Activated T-cell treated with anti-CD3 and anti-CD28 coated beads for 1 hour (primary cell): Measurements from ENCODE around the gene SVOPL.
A peak's percentile ranks its signal among the peaks of the same experiment; 100 is the strongest.
"Not testable (repeated sequence)": the region's sequence is repeated elsewhere in the genome, so short reads cannot be mapped to it uniquely, and the experiment has no call there.

ENCODE experiments used
- DNase-seq: peaks from one replicate; pipeline ENCODE4 v3.0.0-alpha.2; 2020; ENCODE audit warnings: low read depth

Gene SVOPL, protein sequence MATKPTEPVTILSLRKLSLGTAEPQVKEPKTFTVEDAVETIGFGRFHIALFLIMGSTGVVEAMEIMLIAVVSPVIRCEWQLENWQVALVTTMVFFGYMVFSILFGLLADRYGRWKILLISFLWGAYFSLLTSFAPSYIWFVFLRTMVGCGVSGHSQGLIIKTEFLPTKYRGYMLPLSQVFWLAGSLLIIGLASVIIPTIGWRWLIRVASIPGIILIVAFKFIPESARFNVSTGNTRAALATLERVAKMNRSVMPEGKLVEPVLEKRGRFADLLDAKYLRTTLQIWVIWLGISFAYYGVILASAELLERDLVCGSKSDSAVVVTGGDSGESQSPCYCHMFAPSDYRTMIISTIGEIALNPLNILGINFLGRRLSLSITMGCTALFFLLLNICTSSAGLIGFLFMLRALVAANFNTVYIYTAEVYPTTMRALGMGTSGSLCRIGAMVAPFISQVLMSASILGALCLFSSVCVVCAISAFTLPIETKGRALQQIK

GRCh38 chr7:138700857-138701536, at the start of gene SVOPL:
SVOPL (minus strand) TSS chr7:138701362; CDS start chr7:138679045, 22,317 bp downstream.
- no peak for DNase-seq

- no peak for DNase-seq
Observed at GRCh38 chr7:138750473-138750872, 49.3 kb upstream of the SVOPL start.

GRCh38 chr7:138749960-138750359, 48.8 kb upstream of the SVOPL start:
- no peak for DNase-seq

DNA sequence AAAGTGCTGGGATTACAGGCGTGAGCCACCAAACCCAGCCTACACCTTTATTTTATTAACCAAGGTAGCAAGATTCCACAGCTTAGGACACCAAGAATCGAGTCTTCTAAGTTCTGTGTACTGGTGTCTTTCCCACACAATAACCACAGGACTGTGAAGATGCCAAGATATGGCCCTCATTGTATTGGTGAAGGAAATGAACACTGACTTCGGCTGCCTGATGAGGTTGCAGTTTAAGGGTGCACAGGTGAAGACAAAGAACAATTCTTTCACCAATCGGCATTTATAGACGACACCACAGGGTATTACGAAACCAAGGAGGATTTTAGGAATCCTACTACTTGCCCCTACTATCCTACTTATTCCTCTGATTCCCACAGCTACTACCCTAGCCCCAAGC, 47.5 kb upstream of the SVOPL start:
- DNase-seq = no peak

GRCh38 chr7:138746073-138746472, 44.9 kb upstream of the SVOPL start:
- no peak for DNase-seq

- no peak for DNase-seq
Observed at GRCh38 chr7:138745189-138745588, 44.0 kb upstream of the SVOPL start.

- no peak for DNase-seq
Observed at GRCh38 chr7:138741453-138741735, 40.2 kb upstream of the SVOPL start.

DNA sequence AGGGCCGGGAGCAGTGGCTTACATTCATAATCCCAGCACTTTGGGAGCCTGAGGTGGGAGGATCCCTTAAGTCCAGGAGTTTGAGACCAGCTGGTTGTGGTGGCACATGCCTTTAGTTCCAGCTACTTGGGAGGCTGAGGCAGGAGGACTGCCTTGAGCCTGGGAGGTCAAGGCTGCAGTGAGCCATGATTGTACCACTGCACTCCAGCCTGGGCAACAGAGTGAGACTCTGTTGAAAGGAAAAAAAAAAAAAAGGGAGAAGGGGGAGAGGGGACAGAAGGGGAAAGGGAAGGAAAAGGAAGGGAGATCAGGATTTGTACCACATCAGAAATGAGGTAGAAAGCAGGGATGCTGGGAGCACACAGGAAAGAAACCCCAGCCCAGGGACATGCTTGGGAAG, 38.7 kb upstream of the SVOPL start:
- no peak for DNase-seq

GRCh38 chr7:138738551-138739335, 37.6 kb upstream of the SVOPL start:
- DNase-seq = peak; percentile 84

- no peak for DNase-seq
Observed at GRCh38 chr7:138738114-138738513, 37.0 kb upstream of the SVOPL start.

GRCh38 chr7:138735399-138735798, 34.2 kb upstream of the SVOPL start:
- no peak for DNase-seq

- DNase-seq = not testable (repeated sequence)
Observed at GRCh38 chr7:138731733-138732132, 30.6 kb upstream of the SVOPL start.

DNA sequence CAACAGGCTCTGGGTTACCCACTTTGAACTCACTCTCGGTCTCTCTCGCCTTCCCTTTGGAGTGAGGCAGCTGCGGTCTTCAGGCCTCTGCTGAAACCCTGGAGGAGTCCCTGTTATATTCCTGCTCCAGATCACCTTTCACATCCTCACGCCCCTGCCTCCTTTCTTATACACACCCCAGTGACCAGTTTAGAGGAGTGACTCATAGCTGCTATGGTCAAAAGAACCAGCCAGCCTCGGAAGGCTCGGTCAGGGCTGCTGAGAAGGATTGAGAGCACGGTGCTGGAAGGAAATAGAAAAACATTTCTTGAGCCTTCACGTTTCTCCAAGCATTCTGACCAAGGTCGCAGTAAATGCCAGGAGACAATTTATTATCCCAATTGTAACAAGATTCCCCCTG, 28.3 kb upstream of the SVOPL start:
- DNase-seq = no peak

DNA sequence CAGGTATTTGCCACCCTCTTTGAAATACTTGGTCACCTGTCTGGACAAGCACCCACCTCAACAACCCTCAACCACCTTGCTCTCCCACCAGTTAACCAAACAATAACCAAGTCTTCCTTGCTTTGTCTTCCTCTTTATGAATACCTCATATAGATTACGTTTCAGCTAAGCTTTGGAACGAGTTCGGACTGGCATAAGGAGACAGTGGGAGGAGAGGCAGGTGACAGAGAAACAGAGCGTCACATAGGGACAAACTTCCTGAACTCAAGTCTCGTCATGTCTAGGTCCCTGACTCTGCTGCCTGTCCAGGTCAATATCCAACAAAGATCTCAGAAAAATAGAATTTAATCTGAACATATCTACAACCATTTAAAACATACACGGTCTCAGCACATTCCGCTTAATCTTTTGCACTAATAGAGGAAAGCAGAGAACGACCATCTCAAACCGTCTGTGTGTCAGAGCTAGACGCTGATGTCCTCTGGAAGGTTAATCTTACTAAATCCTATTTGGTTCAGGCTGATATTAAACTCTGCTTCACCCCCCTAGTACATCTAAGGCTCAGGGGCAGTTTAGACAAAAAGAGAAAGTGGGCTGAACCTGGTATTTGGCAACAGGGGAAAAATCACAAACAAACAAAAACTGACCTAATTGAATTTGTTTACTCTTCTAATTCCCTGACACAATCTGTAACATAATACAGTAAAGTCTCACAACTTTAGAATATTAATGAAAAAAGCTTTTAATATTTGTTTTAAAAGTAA, 26.4 kb upstream of the SVOPL start:
- DNase-seq = no peak

- no peak for DNase-seq
Observed at GRCh38 chr7:138726288-138726687, 25.1 kb upstream of the SVOPL start.

GRCh38 chr7:138720286-138720685, 19.1 kb upstream of the SVOPL start:
- no peak for DNase-seq

DNA sequence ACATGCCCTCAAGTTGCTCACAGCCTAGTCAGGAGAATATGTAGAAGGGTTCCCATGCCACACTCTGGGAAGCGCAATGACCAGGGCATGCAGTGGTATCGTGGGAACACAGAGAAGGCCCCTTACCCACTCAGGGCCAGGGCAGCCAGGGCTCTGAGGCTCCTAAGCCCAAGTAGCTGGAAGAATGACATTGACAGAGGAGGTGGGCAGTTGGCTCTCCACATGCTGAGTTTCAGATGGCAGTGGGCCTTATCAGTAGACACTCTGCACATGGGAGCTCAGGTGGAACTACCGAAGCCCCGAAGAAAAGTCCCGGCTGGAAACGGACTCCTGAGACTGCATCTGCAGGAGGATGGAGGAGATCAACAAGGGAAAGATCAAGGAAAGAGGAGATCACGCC, 15.7 kb upstream of the SVOPL start:
- DNase-seq = no peak

GRCh38 chr7:138713191-138713590, 12.0 kb upstream of the SVOPL start:
- DNase-seq = no peak

DNA sequence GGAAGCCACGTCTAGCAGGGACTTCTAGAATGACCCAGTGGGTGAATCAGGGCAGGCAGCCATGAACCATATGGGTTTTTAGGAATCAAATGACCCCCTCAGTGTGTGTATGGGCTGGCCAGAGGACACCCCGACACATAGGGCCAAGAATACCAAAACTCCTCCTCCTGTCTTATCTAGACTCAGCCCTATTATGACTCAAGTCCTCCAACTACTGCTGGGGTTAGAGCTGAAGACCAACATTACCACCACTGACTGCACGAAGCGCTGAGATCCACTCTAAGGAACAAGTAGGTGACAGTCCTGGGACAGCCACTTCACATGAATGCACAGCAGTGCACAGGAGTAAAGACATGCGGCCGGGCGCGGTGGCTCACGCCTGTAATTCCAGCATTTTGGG, 11.5 kb upstream of the SVOPL start:
- DNase-seq = no peak

DNA sequence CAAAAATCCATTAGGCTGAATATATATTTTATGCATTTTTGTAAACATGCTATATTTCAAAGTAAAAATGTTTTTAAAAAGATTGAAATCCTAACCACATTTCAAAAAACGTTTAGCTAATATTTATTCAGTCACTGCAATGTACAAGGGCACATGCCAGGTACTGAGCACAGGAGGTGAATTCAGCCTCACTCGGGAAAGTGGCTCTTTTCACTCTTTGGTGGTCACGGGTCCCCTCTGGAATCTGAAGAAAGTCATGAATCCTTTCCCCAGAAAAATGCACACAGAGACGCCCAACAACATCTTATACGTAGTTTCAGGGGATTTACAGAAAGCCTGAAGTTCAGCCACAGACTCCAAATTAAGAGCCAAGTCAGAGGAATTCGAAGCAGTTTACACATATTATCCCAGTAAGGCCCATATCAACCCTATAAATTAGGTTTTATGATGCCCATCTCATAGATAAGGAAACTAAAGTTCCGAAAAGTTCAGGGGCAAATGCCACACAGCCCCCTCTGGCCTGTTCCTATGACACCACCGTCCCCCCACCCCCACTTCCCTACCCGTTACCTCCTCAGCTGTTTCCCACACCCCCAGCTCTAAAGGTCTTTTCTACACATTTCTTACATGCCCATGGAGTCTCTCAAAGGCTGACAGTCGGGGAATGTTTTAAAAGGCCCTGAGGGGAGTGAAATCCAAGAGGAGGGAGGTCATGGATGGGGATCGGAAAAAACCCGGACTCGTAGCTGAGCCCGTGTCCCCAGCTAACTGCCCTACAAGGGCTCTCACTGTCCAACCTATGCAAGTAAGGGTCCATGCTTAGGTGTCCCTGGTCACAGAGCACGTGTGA, 9.6 kb upstream of the SVOPL start:
- DNase-seq = no peak

GRCh38 chr7:138705167-138705566, 4.0 kb upstream of the SVOPL start:
- DNase-seq = no peak
